Tibial nerve (tissue), 4 donors: ENCODE results near the gene KLF11. TPM values are rescaled to one million over a fixed set of nuclear protein-coding genes. Genes with fewer than 3 reads are reported as not detected.
A peak's percentile ranks its signal among the peaks of the same experiment; 100 is the strongest.

Source experiments
- DNase-seq, 2 donors: peaks; one replicate each; pipeline ENCODE4 v3.0.0-alpha.2; 2019; ENCODE audit warnings: low spot score in 2 of 2
- H3K27ac ChIP-seq, 4 donors: fragments of 200-600 bp; sonication (generic) in 3 of 4; one replicate each; pipeline ENCODE4 v1.5.1; 2017 to 2019; ENCODE audit warnings: mild to moderate bottlenecking in 1 of 4
- H3K27me3 ChIP-seq, 2 donors: fragments of 200-600 bp; sonication (generic) in 1 of 2; one replicate each; pipeline versions ENCODE4 v1.5.1 to v1.6.0; 2017 to 2019
- H3K36me3 ChIP-seq, 3 donors: fragments of 200-600 bp; sonication (generic); one replicate each; pipeline ENCODE4 v1.5.1; 2018 to 2019
- H3K4me1 ChIP-seq, 4 donors: fragments of 200-600 bp; sonication (generic) in 3 of 4; one replicate each; pipeline ENCODE4 v1.5.1; 2017 to 2019
- H3K4me3 ChIP-seq, 4 donors: fragments of 200-600 bp; sonication (generic) in 3 of 4; one replicate each; pipeline ENCODE4 v1.5.1; 2017 to 2019; ENCODE audit warnings: mild to moderate bottlenecking in 1 of 4, moderate library complexity in 1 of 4
- H3K9me3 ChIP-seq, 4 donors: fragments of 200-600 bp; sonication (generic) in 3 of 4; one replicate each; pipeline ENCODE4 v1.5.1; 2017 to 2019
- EP300 ChIP-seq, 2 donors: sonication (generic); formaldehyde crosslinking; IDR thresholded peaks; one replicate each; pipeline ENCODE4 v1.6.1; 2017; ENCODE audit warnings: antibody characterized with exemption in 2 of 2, mild to moderate bottlenecking in 1 of 2
- POLR2A ChIP-seq, 2 donors: fragments of 450-650 bp; IDR thresholded peaks; one replicate each; pipeline ENCODE4 v1.6.1; 2017; ENCODE audit warnings: antibody characterized with exemption in 2 of 2, mild to moderate bottlenecking in 2 of 2, moderate library complexity in 2 of 2
- WGBS, 2 donors: methylation state at CpG; one replicate each; pipeline ENCODE4 v1.1.5; 2018; 5-methylcytosine and 5-hydroxymethylcytosine counted together
- total RNA-seq, 4 donors: library from RNA; depleted of rRNA; stranded (reverse); fragments of >200 nt; gene quantifications; one replicate each; pipeline ENCODE4 v1.1.0, GENCODE V29; 2016
- TF ChIP-seq, protein P1 (sequence below), 5 experiments: fragments of 200-600 bp in 3 of 5; fragments of 450-650 bp in 2 of 5; sonication (generic) in 3 of 5; IDR thresholded peaks; one replicate each; pipeline ENCODE4 v1.5.1; 2016 to 2019; ENCODE audit warnings: antibody characterized with exemption in 5 of 5, mild to moderate bottlenecking in 3 of 5, moderate library complexity in 2 of 5

The KLF11 gene
- total RNA-seq, result 10 to 100 TPM; 17.1 to 23.7 (median 20.9) TPM

GRCh38 chr2:10043256-10043905 is at the start of gene KLF11:
TSS of gene KLF11 (plus strand) at chr2:10043550. CDS start at chr2:10043717, 167 bp downstream.
- peak within 1 kb of the TSS; percentile 93 to 99 (median 99) for H3K27ac ChIP-seq
- H3K9me3 ChIP-seq, result no peaks in the 10 kb centered on the region
- peaks cover 0 to 73% (median 22%) of the 10 kb centered on the region in 4 donors for H3K4me1 ChIP-seq
- peak; percentile 90 to 92 for DNase-seq
- H3K36me3 ChIP-seq, result peaks cover 0 to 27% (median 0%) of the 10 kb centered on the region in 3 donors
- peak within 1 kb of the TSS; percentile 63 to 80 (median 72) for H3K4me3 ChIP-seq
- no peaks in the 10 kb centered on the region for H3K27me3 ChIP-seq
- TF ChIP-seq POLR2A (IDR thresholded peaks at IDR 0.05) (peak; percentile 9 to 80), EP300 (IDR thresholded peaks at IDR 0.05) (peak; percentile 21 to 77)
- TF ChIP-seq, protein P1, sequence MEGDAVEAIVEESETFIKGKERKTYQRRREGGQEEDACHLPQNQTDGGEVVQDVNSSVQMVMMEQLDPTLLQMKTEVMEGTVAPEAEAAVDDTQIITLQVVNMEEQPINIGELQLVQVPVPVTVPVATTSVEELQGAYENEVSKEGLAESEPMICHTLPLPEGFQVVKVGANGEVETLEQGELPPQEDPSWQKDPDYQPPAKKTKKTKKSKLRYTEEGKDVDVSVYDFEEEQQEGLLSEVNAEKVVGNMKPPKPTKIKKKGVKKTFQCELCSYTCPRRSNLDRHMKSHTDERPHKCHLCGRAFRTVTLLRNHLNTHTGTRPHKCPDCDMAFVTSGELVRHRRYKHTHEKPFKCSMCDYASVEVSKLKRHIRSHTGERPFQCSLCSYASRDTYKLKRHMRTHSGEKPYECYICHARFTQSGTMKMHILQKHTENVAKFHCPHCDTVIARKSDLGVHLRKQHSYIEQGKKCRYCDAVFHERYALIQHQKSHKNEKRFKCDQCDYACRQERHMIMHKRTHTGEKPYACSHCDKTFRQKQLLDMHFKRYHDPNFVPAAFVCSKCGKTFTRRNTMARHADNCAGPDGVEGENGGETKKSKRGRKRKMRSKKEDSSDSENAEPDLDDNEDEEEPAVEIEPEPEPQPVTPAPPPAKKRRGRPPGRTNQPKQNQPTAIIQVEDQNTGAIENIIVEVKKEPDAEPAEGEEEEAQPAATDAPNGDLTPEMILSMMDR (IDR thresholded peaks at IDR 0.05), result peak in 1 of 5 experiments; percentile 42
- WGBS, 2 donors, result 1% methylated on average over 22 of the region's 104 CpGs; no CpG with 5 or more reads in 1 of the 2 donors

GRCh38 chr2:9994462-9994861 is 48.9 kb upstream of the KLF11 start:
- Histone ChIP-seq H3K4me1 (peaks cover 0 to 59% (median 2%) of the 10 kb centered on the region in 4 donors), H3K27ac (no peak overlapping the region), H3K27me3 (no peaks in the 10 kb centered on the region), H3K36me3 (no peaks in the 10 kb centered on the region), H3K9me3 (no peaks in the 10 kb centered on the region), H3K4me3 (no peak overlapping the region)
- TF ChIP-seq EP300 (IDR thresholded peaks at IDR 0.05) (no peak), POLR2A (IDR thresholded peaks at IDR 0.05) (no peak)
- TF ChIP-seq, protein P1 (IDR thresholded peaks at IDR 0.05), result no peak
- WGBS, 2 donors, result 95% methylated on average over 11 of the region's 11 CpGs
- no peak for DNase-seq

GRCh38 chr2:9995059-9995458 is 48.3 kb upstream of the KLF11 start:
- Histone ChIP-seq H3K27ac (no peak overlapping the region), H3K36me3 (no peaks in the 10 kb centered on the region), H3K9me3 (no peaks in the 10 kb centered on the region), H3K4me3 (no peak overlapping the region), H3K4me1 (peaks cover 0 to 53% (median 2%) of the 10 kb centered on the region in 4 donors), H3K27me3 (no peaks in the 10 kb centered on the region)
- no peak for DNase-seq
- TF ChIP-seq EP300 (IDR thresholded peaks at IDR 0.05) (no peak), POLR2A (IDR thresholded peaks at IDR 0.05) (no peak)
- TF ChIP-seq, protein P1 (IDR thresholded peaks at IDR 0.05), result no peak
- 82 to 88% methylated on average over 5 of the region's 5 CpGs for WGBS, 2 donors

DNA sequence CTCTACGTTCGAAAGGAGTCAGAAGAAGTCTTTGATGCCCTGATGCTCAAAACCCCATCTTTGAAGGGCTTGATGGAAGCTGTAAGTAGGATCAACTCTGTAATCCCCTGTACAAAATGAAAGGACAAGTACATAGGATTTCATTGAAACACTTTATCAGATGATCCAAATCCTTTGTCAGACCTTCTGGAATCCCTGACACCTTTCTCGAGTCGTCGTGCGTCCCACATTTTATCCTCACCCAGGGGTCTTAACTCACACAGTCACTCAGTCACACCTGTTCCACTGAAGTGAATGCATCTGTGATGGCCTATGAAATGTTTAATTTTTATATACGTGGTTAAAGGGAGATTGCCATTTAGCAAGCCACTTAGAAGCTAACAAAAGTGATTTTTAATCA is 47.0 kb upstream of the KLF11 start:
- H3K4me1 ChIP-seq, result peaks cover 0 to 41% (median 0%) of the 10 kb centered on the region in 4 donors
- no peaks in the 10 kb centered on the region for H3K9me3 ChIP-seq
- WGBS, 2 donors, result 90 to 91% methylated on average over 7 of the region's 7 CpGs
- no peak overlapping the region for H3K4me3 ChIP-seq
- H3K36me3 ChIP-seq, result no peaks in the 10 kb centered on the region
- TF ChIP-seq EP300 (IDR thresholded peaks at IDR 0.05) (no peak), POLR2A (IDR thresholded peaks at IDR 0.05) (no peak)
- TF ChIP-seq, protein P1 (IDR thresholded peaks at IDR 0.05), result no peak
- H3K27me3 ChIP-seq, result no peaks in the 10 kb centered on the region
- peak overlapping the region in 1 of 4 donors; percentile 34 for H3K27ac ChIP-seq
- DNase-seq, result no peak

DNA sequence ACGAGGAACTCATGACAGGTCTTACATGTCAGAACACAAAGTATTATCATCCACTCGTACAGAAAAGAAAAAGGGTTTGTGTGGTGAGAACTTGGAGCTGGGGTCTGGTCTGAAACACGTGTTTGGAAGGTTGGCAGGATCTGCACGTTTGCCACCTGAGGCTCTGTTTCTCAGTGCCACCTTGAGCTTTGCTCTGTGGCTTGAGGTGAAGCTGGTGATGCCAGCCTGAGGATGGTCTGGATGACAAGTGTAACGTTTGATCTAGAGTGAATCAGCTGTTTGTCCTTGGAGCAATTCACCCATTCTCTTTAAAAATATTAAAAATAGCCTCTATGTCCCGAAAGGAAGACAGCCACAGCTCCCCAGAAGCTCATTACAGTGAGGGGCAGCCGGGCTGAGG is 45.4 kb upstream of the KLF11 start:
- Histone ChIP-seq H3K27ac (no peak overlapping the region), H3K36me3 (no peaks in the 10 kb centered on the region), H3K4me3 (no peak overlapping the region), H3K9me3 (no peaks in the 10 kb centered on the region), H3K4me1 (peaks cover 0 to 24% (median 0%) of the 10 kb centered on the region in 4 donors), H3K27me3 (no peaks in the 10 kb centered on the region)
- WGBS, 2 donors, result 58 to 65% methylated on average over 6 to 7 of the region's 7 CpGs
- no peak for DNase-seq
- TF ChIP-seq POLR2A (IDR thresholded peaks at IDR 0.05), result no peak
- TF ChIP-seq EP300 (IDR thresholded peaks at IDR 0.05), result no peak
- TF ChIP-seq, protein P1 (IDR thresholded peaks at IDR 0.05), result no peak
